HEK293 (cell line): ENCODE data around the gene UGT1A1.

Experiments
- ZNF664 ChIP-seq: fragments of 450-650 bp; formaldehyde crosslinking; IDR thresholded peaks from 2 replicates; pipeline ENCODE4 v1.5.1; 2016; ENCODE audit warnings: missing biosample characterization, missing genetic modification characterization
- ZNF707 ChIP-seq: fragments of 450-650 bp; formaldehyde crosslinking; IDR thresholded peaks from 2 replicates; pipeline ENCODE4 v1.5.1; 2016; ENCODE audit warnings: missing biosample characterization, missing genetic modification characterization
- ZNF777 ChIP-seq: fragments of 450-650 bp; formaldehyde crosslinking; IDR thresholded peaks from 2 replicates; pipeline ENCODE4 v1.5.1; 2017; ENCODE audit warnings: missing biosample characterization, missing genetic modification characterization, borderline replicate concordance
- TF ChIP-seq, protein P1 (sequence below): fragments of 450-650 bp; IDR thresholded peaks from 2 replicates; pipeline ENCODE4 v1.5.1; 2018; ENCODE audit warnings: missing biosample characterization, missing genetic modification characterization
- TF ChIP-seq, protein P2 (sequence below): fragments of 450-650 bp; formaldehyde crosslinking; IDR thresholded peaks from 2 replicates; pipeline ENCODE4 v1.5.1; 2016; ENCODE audit warnings: missing biosample characterization, missing genetic modification characterization

DNA sequence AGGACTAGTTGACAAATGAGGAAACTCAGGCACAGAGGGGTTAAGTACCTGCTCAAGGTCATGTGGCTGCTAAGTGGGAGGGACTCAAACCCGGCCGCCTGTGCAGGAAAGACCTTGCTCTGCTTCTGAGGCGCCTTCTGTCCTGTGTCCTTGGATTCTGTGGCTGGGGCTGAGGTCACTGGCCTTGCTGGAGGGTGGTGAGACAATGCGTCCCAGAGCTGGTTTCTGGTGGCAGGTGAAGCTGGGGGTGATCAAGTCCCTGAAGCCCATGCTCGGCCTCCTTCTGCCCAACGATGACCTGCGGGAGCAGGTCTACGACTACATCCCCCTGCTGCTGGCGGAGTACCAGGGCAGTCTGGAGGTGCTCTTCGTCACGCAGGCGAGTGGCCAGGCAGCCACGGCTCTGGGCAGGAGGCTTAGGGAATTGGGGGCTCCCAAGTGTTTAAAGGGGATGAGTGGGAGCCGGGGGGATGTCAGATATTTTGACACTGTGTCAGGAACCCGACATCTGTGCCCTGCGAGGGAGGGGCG is 34.1 kb downstream of the UGT1A1 start:
- TF ChIP-seq ZNF707 (tag by site-specific recombination): no peak
- TF ChIP-seq, protein P1, sequence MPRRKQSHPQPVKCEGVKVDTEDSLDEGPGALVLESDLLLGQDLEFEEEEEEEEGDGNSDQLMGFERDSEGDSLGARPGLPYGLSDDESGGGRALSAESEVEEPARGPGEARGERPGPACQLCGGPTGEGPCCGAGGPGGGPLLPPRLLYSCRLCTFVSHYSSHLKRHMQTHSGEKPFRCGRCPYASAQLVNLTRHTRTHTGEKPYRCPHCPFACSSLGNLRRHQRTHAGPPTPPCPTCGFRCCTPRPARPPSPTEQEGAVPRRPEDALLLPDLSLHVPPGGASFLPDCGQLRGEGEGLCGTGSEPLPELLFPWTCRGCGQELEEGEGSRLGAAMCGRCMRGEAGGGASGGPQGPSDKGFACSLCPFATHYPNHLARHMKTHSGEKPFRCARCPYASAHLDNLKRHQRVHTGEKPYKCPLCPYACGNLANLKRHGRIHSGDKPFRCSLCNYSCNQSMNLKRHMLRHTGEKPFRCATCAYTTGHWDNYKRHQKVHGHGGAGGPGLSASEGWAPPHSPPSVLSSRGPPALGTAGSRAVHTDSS (tag by site-specific recombination): no peak
- TF ChIP-seq, protein P2, sequence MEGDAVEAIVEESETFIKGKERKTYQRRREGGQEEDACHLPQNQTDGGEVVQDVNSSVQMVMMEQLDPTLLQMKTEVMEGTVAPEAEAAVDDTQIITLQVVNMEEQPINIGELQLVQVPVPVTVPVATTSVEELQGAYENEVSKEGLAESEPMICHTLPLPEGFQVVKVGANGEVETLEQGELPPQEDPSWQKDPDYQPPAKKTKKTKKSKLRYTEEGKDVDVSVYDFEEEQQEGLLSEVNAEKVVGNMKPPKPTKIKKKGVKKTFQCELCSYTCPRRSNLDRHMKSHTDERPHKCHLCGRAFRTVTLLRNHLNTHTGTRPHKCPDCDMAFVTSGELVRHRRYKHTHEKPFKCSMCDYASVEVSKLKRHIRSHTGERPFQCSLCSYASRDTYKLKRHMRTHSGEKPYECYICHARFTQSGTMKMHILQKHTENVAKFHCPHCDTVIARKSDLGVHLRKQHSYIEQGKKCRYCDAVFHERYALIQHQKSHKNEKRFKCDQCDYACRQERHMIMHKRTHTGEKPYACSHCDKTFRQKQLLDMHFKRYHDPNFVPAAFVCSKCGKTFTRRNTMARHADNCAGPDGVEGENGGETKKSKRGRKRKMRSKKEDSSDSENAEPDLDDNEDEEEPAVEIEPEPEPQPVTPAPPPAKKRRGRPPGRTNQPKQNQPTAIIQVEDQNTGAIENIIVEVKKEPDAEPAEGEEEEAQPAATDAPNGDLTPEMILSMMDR (tag by site-specific recombination): no peak
- no peak for TF ChIP-seq ZNF777 (tag by site-specific recombination)
- no peak for TF ChIP-seq ZNF664 (tag by site-specific recombination)
